Liver (tissue), 9 donors: ENCODE measurements around the gene TAAR1. TPM values are rescaled to one million over a fixed set of nuclear protein-coding genes. Genes with fewer than 3 reads are reported as not detected.

Experiments
- DNase-seq: peaks from one replicate; pipeline ENCODE4 v3.0.0-alpha.2; 2017; ENCODE audit warnings: low spot score
- H3K27ac ChIP-seq, 2 donors: one replicate each; pipeline ENCODE4 v1.7.0; 2013; ENCODE audit warnings: inconsistent platforms in 2 of 2, low read length in 2 of 2, control low read depth in 1 of 2, low read depth in 1 of 2, mild to moderate bottlenecking in 1 of 2
- H3K27me3 ChIP-seq, 4 donors: one replicate each; pipeline versions ENCODE4 v1.6.1 to v1.7.0; 2013; ENCODE audit warnings: low read length in 3 of 4, inconsistent platforms in 1 of 4, mild to moderate bottlenecking in 1 of 4, moderate library complexity in 1 of 4; ENCODE audit not compliant: control insufficient read depth in 4 of 4, insufficient read depth in 4 of 4
- H3K36me3 ChIP-seq, 4 donors: one replicate each; pipeline versions ENCODE4 v1.6.1 to v1.7.0; 2013; ENCODE audit warnings: low read length in 3 of 4, mild to moderate bottlenecking in 3 of 4, low read depth in 1 of 4, moderate library complexity in 1 of 4; ENCODE audit not compliant: control insufficient read depth in 4 of 4, insufficient read depth in 3 of 4
- H3K4me1 ChIP-seq, 4 donors: one replicate each; pipeline versions ENCODE4 v1.6.1 to v1.7.0; 2013; ENCODE audit warnings: low read length in 3 of 4, mild to moderate bottlenecking in 3 of 4, moderate library complexity in 1 of 4; ENCODE audit not compliant: control insufficient read depth in 4 of 4, insufficient read depth in 4 of 4
- H3K4me3 ChIP-seq, 3 donors: one replicate each; pipeline versions ENCODE4 v1.6.1 to v1.7.0; 2013; ENCODE audit warnings: low read length in 3 of 3, control low read depth in 1 of 3, low read depth in 1 of 3, mild to moderate bottlenecking in 1 of 3
- H3K9ac ChIP-seq, 2 donors: one replicate each; pipeline ENCODE4 v1.7.0; 2013; ENCODE audit warnings: low read length in 2 of 2, mild to moderate bottlenecking in 2 of 2, moderate library complexity in 2 of 2, control low read depth in 1 of 2, low read depth in 1 of 2
- H3K9me3 ChIP-seq, 4 donors: one replicate each; pipeline versions ENCODE4 v1.6.1 to v1.7.0; 2013; ENCODE audit warnings: low read length in 3 of 4; ENCODE audit not compliant: control insufficient read depth in 4 of 4
- ATF3 ChIP-seq: IDR thresholded peaks from 2 replicates; pipeline ENCODE4 v1.6.1; 2016; ENCODE audit warnings: antibody characterized with exemption
- FOXA1 ChIP-seq: IDR thresholded peaks from 2 replicates; pipeline ENCODE4 v1.6.1; 2016; ENCODE audit warnings: antibody characterized with exemption
- FOXA2 ChIP-seq: IDR thresholded peaks from 2 replicates; pipeline ENCODE4 v1.6.1; 2016; ENCODE audit warnings: antibody characterized with exemption
- GABPA ChIP-seq, 2 donors: IDR thresholded peaks in 1 of 2; conservative IDR thresholded peaks in 1 of 2; 2 replicates each; pipeline ENCODE4 v1.6.1; 2016; ENCODE audit warnings: antibody characterized with exemption in 2 of 2, mild to moderate bottlenecking in 1 of 2, moderate library complexity in 1 of 2
- HNF4A ChIP-seq, 2 donors: conservative IDR thresholded peaks; 2 replicates each; pipeline ENCODE4 v1.6.1; 2016; ENCODE audit warnings: antibody characterized with exemption in 2 of 2, mild to moderate bottlenecking in 2 of 2
- HNF4G ChIP-seq: IDR thresholded peaks from 2 replicates; pipeline ENCODE4 v1.6.1; 2016; ENCODE audit warnings: antibody characterized with exemption
- JUND ChIP-seq, 2 donors: IDR thresholded peaks; 2 replicates each; pipeline ENCODE4 v1.6.1; 2016; ENCODE audit warnings: antibody characterized with exemption in 2 of 2
- NR2F2 ChIP-seq: IDR thresholded peaks from 2 replicates; pipeline ENCODE4 v1.6.1; 2016; ENCODE audit warnings: antibody characterized with exemption
- RAD21 ChIP-seq, 2 donors: IDR thresholded peaks; 2 replicates each; pipeline ENCODE4 v1.6.1; 2016; ENCODE audit warnings: antibody characterized with exemption in 2 of 2, mild to moderate bottlenecking in 2 of 2
- REST ChIP-seq: IDR thresholded peaks from 2 replicates; pipeline ENCODE4 v1.6.1; 2016; ENCODE audit warnings: antibody characterized with exemption, mild to moderate bottlenecking
- RXRA ChIP-seq, 2 donors: IDR thresholded peaks; 2 replicates each; pipeline ENCODE4 v1.6.1; 2017 to 2018; ENCODE audit warnings: antibody characterized with exemption in 2 of 2, mild to moderate bottlenecking in 1 of 2
- SP1 ChIP-seq: IDR thresholded peaks from 2 replicates; pipeline ENCODE4 v1.6.1; 2018; ENCODE audit warnings: antibody characterized with exemption, mild to moderate bottlenecking
- TAF1 ChIP-seq: conservative IDR thresholded peaks from 2 replicates; pipeline ENCODE4 v1.6.1; 2016; ENCODE audit warnings: antibody characterized with exemption, mild to moderate bottlenecking
- YY1 ChIP-seq: IDR thresholded peaks from 2 replicates; pipeline ENCODE4 v1.6.1; 2016; ENCODE audit warnings: antibody characterized with exemption, mild to moderate bottlenecking
- ZBTB33 ChIP-seq: IDR thresholded peaks from 2 replicates; pipeline ENCODE4 v1.6.1; 2016; ENCODE audit warnings: antibody characterized with exemption
- WGBS: extraction: QIAGEN DNeasy Blood & Tissue Kit; methylation state at CpG from one replicate; pipeline ENCODE4 v1.1.7; 2013; 5-methylcytosine and 5-hydroxymethylcytosine counted together
- polyA plus RNA-seq, 2 donors: library from polyadenylated mRNA; stranded (reverse) in 1 of 2; unstranded in 1 of 2; fragments of 200-250 nt in 1 of 2; fragments of >200 nt in 1 of 2; fragmentation: Nextera tagmentation in 1 of 2; extraction: Ambion mirVana in 1 of 2; gene quantifications; one replicate each; pipeline versions ENCODE4 v1.2.1 to v1.2.3, GENCODE V29; 2013 to 2015
- total RNA-seq, 2 donors: library from RNA; depleted of rRNA; stranded (reverse); fragments of >200 nt; gene quantifications; one replicate each; pipeline ENCODE4 v1.2.3, GENCODE V29; 2014
- donor health status: healthy.
- donor health status: healthy.
- donor health status: healthy.
- donor health status: healthy.
- donor health status: healthy.

TAAR1 gene
- total and polyA plus RNA-seq, 4 donors, result not detected

- Histone ChIP-seq H3K36me3 (no peaks in the 10 kb centered on the region), H3K9me3 (no peaks in the 10 kb centered on the region), H3K27me3 (no peaks in the 10 kb centered on the region), H3K4me3 (no peak overlapping the region), H3K9ac (no peak overlapping the region), H3K27ac (no peak overlapping the region), H3K4me1 (no peaks in the 10 kb centered on the region)
- WGBS, result 87% methylated on average over 1 of the region's 1 CpG
- TF ChIP-seq HNF4G (no peak), GABPA (IDR thresholded peaks at IDR 0.05 in 1 of 2, conservative IDR thresholded peaks at IDR 0.05 in 1 of 2) (no peak), RAD21 (IDR thresholded peaks at IDR 0.05) (no peak), ZBTB33 (no peak), TAF1 (no peak), FOXA2 (no peak)
- DNase-seq, result no peak
Observed at GRCh38 chr6:132664309-132665034, 5.5 kb upstream of the TAAR1 start.

GRCh38 chr6:132663661-132664060, 4.7 kb upstream of the TAAR1 start:
- no peak overlapping the region for H3K9ac ChIP-seq
- no peaks in the 10 kb centered on the region for H3K4me1 ChIP-seq
- no peak overlapping the region for H3K4me3 ChIP-seq
- H3K27ac ChIP-seq, result no peak overlapping the region
- no peaks in the 10 kb centered on the region for H3K9me3 ChIP-seq
- 83% methylated on average over 1 of the region's 1 CpG for WGBS
- TF ChIP-seq JUND (IDR thresholded peaks at IDR 0.05) (no peak), GABPA (IDR thresholded peaks at IDR 0.05 in 1 of 2, conservative IDR thresholded peaks at IDR 0.05 in 1 of 2) (no peak), SP1 (no peak), HNF4A (conservative IDR thresholded peaks at IDR 0.05) (no peak), FOXA2 (no peak), FOXA1 (no peak), YY1 (no peak)
- no peak for DNase-seq
- H3K27me3 ChIP-seq, result no peaks in the 10 kb centered on the region
- no peaks in the 10 kb centered on the region for H3K36me3 ChIP-seq

- Histone ChIP-seq H3K4me3 (no peak overlapping the region), H3K4me1 (no peaks in the 10 kb centered on the region), H3K27ac (no peak overlapping the region), H3K9me3 (no peaks in the 10 kb centered on the region), H3K9ac (no peak overlapping the region), H3K36me3 (no peaks in the 10 kb centered on the region), H3K27me3 (no peaks in the 10 kb centered on the region)
- TF ChIP-seq TAF1, result no peak
- no peak for TF ChIP-seq HNF4A (conservative IDR thresholded peaks at IDR 0.05)
- no peak for TF ChIP-seq SP1
- no peak for TF ChIP-seq RXRA (IDR thresholded peaks at IDR 0.05)
- no peak for TF ChIP-seq NR2F2
- no peak for DNase-seq
- WGBS, result 79% methylated on average over 4 of the region's 4 CpGs
Observed at GRCh38 chr6:132661906-132662305, 2.9 kb upstream of the TAAR1 start.

GRCh38 chr6:132651062-132651461, 7.9 kb downstream of the TAAR1 start:
- no peak for DNase-seq
- no peak overlapping the region for H3K27ac ChIP-seq

More at GRCh38 chr6:132651062-132651461, 7.9 kb downstream of the TAAR1 start:
- WGBS, result 85% methylated on average over 3 of the region's 3 CpGs
- TF ChIP-seq FOXA1, result no peak
- TF ChIP-seq ATF3, result no peak
- no peak for TF ChIP-seq HNF4A (conservative IDR thresholded peaks at IDR 0.05)
- no peak for TF ChIP-seq ZBTB33
- TF ChIP-seq REST, result no peak
- no peak for TF ChIP-seq HNF4G
- H3K9me3 ChIP-seq, result no peaks in the 10 kb centered on the region
- no peak overlapping the region for H3K9ac ChIP-seq
- H3K27me3 ChIP-seq, result no peaks in the 10 kb centered on the region
- H3K4me3 ChIP-seq, result no peak overlapping the region
- no peaks in the 10 kb centered on the region for H3K4me1 ChIP-seq
- no peaks in the 10 kb centered on the region for H3K36me3 ChIP-seq
